ENCODE measurements around the gene SPRY4. TPM values are rescaled to one million over a fixed set of nuclear protein-coding genes. Genes with fewer than 3 reads are reported as not detected.

The SPRY4 gene
- total RNA-seq = 10 to 100 TPM in 1 of 2 donors, 1 to 10 TPM in 1; 3.1 to 18.3 TPM

DNA sequence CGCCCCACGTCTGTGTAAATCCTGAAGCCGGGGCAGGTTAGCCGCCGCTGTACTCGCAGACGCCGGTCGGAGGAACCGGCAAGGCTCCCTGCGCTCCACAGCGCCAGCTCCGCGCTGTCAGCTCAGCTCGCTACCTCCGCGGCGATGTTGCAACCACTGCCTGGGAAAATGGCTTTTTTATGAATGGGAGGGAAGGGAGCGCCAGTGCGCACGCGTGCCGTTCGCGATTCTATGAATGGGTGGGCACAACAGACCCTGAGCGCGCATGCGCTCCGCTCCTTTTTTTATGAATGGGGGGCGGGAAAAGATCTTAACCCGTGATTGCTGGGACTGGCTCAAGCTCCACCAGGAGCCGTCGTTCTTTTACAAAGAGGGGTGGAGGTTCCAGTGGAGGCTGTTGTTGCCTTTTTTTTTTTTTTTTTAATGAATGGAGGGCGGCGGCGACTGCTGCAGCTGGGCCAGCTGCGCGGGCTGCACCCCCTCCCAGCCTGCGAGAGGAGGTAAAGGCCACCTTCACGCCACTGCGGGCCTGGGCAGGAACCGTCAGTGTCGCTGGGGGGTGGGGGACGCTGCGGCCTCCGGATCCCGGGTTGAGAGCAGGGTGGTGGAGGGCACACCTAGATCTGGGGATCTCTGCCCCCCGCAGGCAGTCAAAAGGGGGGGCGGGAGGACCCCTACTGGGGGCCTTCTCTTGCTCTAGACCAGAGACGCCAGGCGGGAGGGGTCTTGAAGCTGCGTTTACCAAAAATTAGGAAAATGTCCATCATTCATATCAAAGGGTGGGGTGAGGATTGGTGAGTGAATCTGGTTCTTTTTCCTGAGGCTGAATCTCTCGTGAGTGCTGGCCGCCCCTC lies at the start of gene SPRY4:
TSS of gene SPRY4 (minus strand) at position 151 of the 854 bp plus-strand sequence. CDS start 9,913 bp downstream, outside the sequence.

Small RNAs within 50 kb of the gene (small RNA-seq; reads per million reads assigned to genes)
- gene RF02038 (0 reads per million in 2 donors), gene RF02039 (0 reads per million in 2 donors)

Other genes with a start within 250 kb of the SPRY4 start
- gene NDFIP1, start 216.2 kb downstream of the SPRY4 start, total RNA-seq = 100 to 1,000 TPM; 101 TPM